DND-41 (cell line): ENCODE data around the gene IRX2.

ENCODE experiments used
- EZH2 ChIP-seq: IDR thresholded peaks from 3 replicates; pipeline ENCODE4 v1.6.1; 2012; ENCODE audit warnings: borderline replicate concordance, low read depth, mild to moderate bottlenecking, moderate library complexity, low read length, inconsistent platforms; ENCODE audit not compliant: severe bottlenecking
- TF ChIP-seq, protein P1 (sequence below): IDR thresholded peaks from 2 replicates; pipeline ENCODE4 v1.5.1; 2012; ENCODE audit warnings: borderline replicate concordance, low read length, moderate library complexity, mild to moderate bottlenecking; ENCODE audit not compliant: poor library complexity, severe bottlenecking; ENCODE audit errors: extremely low read depth

DNA sequence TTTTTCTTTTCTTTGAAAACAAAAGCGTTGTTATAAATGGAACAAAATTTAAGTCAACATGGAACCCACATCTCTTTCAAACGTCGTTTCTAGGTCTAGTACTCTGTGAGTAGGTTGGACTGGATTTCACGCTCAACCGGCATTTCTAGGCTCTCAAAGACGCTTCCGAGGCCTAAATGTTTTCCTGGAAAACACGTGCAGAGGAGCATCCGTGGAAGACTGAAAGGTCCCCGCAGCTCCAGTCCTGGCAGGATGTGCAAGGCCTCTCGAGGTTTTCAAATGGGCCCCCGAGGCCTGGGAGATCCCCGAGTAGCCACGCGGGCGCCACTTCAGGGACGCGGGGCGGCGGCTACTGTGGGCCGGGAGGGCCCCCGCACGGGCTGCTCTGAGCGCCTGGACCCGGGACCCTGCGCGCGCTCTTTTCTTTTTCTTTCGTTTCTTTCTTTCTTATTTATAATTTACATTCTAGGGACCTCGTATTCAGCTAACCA, 4.2 kb upstream of the IRX2 start:
- TF ChIP-seq, protein P1, sequence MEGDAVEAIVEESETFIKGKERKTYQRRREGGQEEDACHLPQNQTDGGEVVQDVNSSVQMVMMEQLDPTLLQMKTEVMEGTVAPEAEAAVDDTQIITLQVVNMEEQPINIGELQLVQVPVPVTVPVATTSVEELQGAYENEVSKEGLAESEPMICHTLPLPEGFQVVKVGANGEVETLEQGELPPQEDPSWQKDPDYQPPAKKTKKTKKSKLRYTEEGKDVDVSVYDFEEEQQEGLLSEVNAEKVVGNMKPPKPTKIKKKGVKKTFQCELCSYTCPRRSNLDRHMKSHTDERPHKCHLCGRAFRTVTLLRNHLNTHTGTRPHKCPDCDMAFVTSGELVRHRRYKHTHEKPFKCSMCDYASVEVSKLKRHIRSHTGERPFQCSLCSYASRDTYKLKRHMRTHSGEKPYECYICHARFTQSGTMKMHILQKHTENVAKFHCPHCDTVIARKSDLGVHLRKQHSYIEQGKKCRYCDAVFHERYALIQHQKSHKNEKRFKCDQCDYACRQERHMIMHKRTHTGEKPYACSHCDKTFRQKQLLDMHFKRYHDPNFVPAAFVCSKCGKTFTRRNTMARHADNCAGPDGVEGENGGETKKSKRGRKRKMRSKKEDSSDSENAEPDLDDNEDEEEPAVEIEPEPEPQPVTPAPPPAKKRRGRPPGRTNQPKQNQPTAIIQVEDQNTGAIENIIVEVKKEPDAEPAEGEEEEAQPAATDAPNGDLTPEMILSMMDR = no peak
- TF ChIP-seq EZH2 = no peak
